GM18870 (cell line): ENCODE results near the gene CMC4.

Experiments
- ATAC-seq: cut with Tn5 transposase; IDR thresholded peaks from one replicate; pipeline ENCODE4 v1.9.1; 2021; ENCODE audit warnings: moderate library complexity; ENCODE audit not compliant: unreplicated experiment

Gene CMC4

GRCh38 chrX:155054255-155054654, 16.7 kb downstream of the CMC4 start:
- no peak for ATAC-seq

GRCh38 chrX:155053656-155054055, 17.3 kb downstream of the CMC4 start:
- ATAC-seq: no peak

- no peak for ATAC-seq
Observed at GRCh38 chrX:155052738-155053498, 18.0 kb downstream of the CMC4 start.

- ATAC-seq: no peak
Observed at GRCh38 chrX:155048977-155049619, 21.8 kb downstream of the CMC4 start.

GRCh38 chrX:155046811-155047528, 24.0 kb downstream of the CMC4 start:
- no peak for ATAC-seq

GRCh38 chrX:155046129-155046810, 24.7 kb downstream of the CMC4 start:
- no peak for ATAC-seq

GRCh38 chrX:155035688-155036087, 35.2 kb downstream of the CMC4 start:
- ATAC-seq: no peak

- ATAC-seq: no peak
Observed at GRCh38 chrX:155031657-155032056, 39.3 kb downstream of the CMC4 start.

GRCh38 chrX:155028877-155029291, 42.1 kb downstream of the CMC4 start:
- ATAC-seq: no peak

- ATAC-seq: no peak
Observed at GRCh38 chrX:155028129-155028528, 42.8 kb downstream of the CMC4 start.

- ATAC-seq: no peak
Observed at GRCh38 chrX:155027509-155028066, 43.3 kb downstream of the CMC4 start.

- ATAC-seq: peak; percentile 87
Observed at GRCh38 chrX:155026727-155027508, 44.0 kb downstream of the CMC4 start, which contains the start of gene FUNDC2. FUNDC2 (plus strand) TSS chrX:155026844; CDS start chrX:155026939, 95 bp downstream.

GRCh38 chrX:155026420-155026726, 44.6 kb downstream of the CMC4 start:
- ATAC-seq: no peak

- no peak for ATAC-seq
Observed at GRCh38 chrX:155023907-155024833, 46.8 kb downstream of the CMC4 start.

GRCh38 chrX:155022585-155022984, 48.4 kb downstream of the CMC4 start, which contains the start of gene F8:
F8 (minus strand) TSS chrX:155022723; CDS start chrX:155022552, 171 bp downstream.
- no peak for ATAC-seq

GRCh38 chrX:155020591-155020990, 50.3 kb downstream of the CMC4 start:
- no peak for ATAC-seq
